Lower lobe of right lung (tissue), 2 donors: ENCODE results near the gene POLR3F. TPM values are rescaled to one million over a fixed set of nuclear protein-coding genes. Genes with fewer than 3 reads are reported as not detected.

Experiments used
- ATAC-seq, 2 donors: fragments of 200-7000 bp; cut with Tn5 transposase; one replicate each; pipeline ENCODE4 v1.9.1; 2020 to 2022; ENCODE audit warnings: mild to moderate bottlenecking in 2 of 2, moderate library complexity in 2 of 2
- DNase-seq: peaks from one replicate; pipeline ENCODE4 v3.0.0-alpha.2; 2020
- H3K27ac ChIP-seq: fragments of 200-600 bp; one replicate; pipeline ENCODE4 v1.8.0; 2022
- H3K27me3 ChIP-seq: fragments of 200-600 bp; one replicate; pipeline ENCODE4 v1.8.0; 2022; ENCODE audit warnings: low read depth
- H3K36me3 ChIP-seq: fragments of 200-600 bp; one replicate; pipeline ENCODE4 v1.8.0; 2022; ENCODE audit warnings: mild to moderate bottlenecking
- H3K4me1 ChIP-seq: fragments of 200-600 bp; one replicate; pipeline ENCODE4 v1.8.0; 2022
- H3K4me3 ChIP-seq: fragments of 200-600 bp; one replicate; pipeline ENCODE4 v1.8.0; 2022; ENCODE audit warnings: mild to moderate bottlenecking
- H3K9me3 ChIP-seq: fragments of 200-600 bp; one replicate; pipeline ENCODE4 v1.8.0; 2022
- CTCF ChIP-seq: fragments of 200-600 bp; IDR thresholded peaks from one replicate; pipeline ENCODE4 v1.8.0; 2022; ENCODE audit warnings: antibody characterized with exemption, mild to moderate bottlenecking
- intact Hi-C: fragments of 100-400 bp; cut with DNase I; formaldehyde crosslinking; loops from one replicate; pipeline ENCODE4 v1.11.0; 2022
- total RNA-seq: library from RNA; stranded (reverse); fragmentation: NEBNext Ultra II Directional; extraction: Animal tissue kit (Norgen Biotek cat#: 25700); gene quantifications from one replicate; pipeline ENCODE4 v1.2.1, GENCODE V29; 2021
- donor health status: DM: no; HTN: yes; CAD: no; lungs with severe emphysema.

Gene POLR3F
- total RNA-seq, 1 donor from 2014 or later: 6.6 TPM

GRCh38 chr20:18430172-18430826, 36.9 kb upstream of the POLR3F start:
- intact Hi-C loops: no loop called here
- H3K36me3 ChIP-seq: no peaks in the 10 kb centered on the region

GRCh38 chr20:18431206-18431605, 36.0 kb upstream of the POLR3F start:
- Histone ChIP-seq H3K9me3 (no peaks in the 10 kb centered on the region), H3K36me3 (no peaks in the 10 kb centered on the region), H3K27ac (no peak overlapping the region), H3K4me3 (no peak overlapping the region), H3K27me3 (no peaks in the 10 kb centered on the region), H3K4me1 (peaks cover 8% of the 10 kb centered on the region)
- TF ChIP-seq CTCF: no peak
- ATAC-seq (no peak), DNase-seq (no peak)
- intact Hi-C loops: no loop called here

More at GRCh38 chr20:18430172-18430826, 36.9 kb upstream of the POLR3F start:
- no peaks in the 10 kb centered on the region for H3K9me3 ChIP-seq
- H3K27me3 ChIP-seq: no peaks in the 10 kb centered on the region
- ATAC-seq (no peak), DNase-seq (no peak)
- TF ChIP-seq CTCF: no peak
- peaks cover 8% of the 10 kb centered on the region for H3K4me1 ChIP-seq
- H3K4me3 ChIP-seq: no peak overlapping the region
- no peak overlapping the region for H3K27ac ChIP-seq

GRCh38 chr20:18436847-18437246, 30.3 kb upstream of the POLR3F start:
- Histone ChIP-seq H3K27ac (no peak overlapping the region), H3K9me3 (no peaks in the 10 kb centered on the region), H3K36me3 (no peaks in the 10 kb centered on the region), H3K4me1 (no peaks in the 10 kb centered on the region), H3K27me3 (no peaks in the 10 kb centered on the region), H3K4me3 (no peak overlapping the region)
- intact Hi-C loops: no loop called here
- DNase-seq: no peak
- no peak for ATAC-seq
- TF ChIP-seq CTCF: no peak

- ATAC-seq (no peak), DNase-seq (no peak)
- no peak for TF ChIP-seq CTCF
- Histone ChIP-seq H3K4me1 (peaks cover 8% of the 10 kb centered on the region), H3K9me3 (no peaks in the 10 kb centered on the region), H3K27me3 (no peaks in the 10 kb centered on the region), H3K27ac (no peak overlapping the region), H3K36me3 (no peaks in the 10 kb centered on the region), H3K4me3 (no peak overlapping the region)
- intact Hi-C loops: no loop called here
Measured at GRCh38 chr20:18440403-18440802, 26.8 kb upstream of the POLR3F start.

GRCh38 chr20:18443886-18444285, 23.3 kb upstream of the POLR3F start:
- Histone ChIP-seq H3K4me3 (no peak overlapping the region), H3K27ac (no peak overlapping the region), H3K36me3 (no peaks in the 10 kb centered on the region), H3K27me3 (no peaks in the 10 kb centered on the region), H3K9me3 (no peaks in the 10 kb centered on the region), H3K4me1 (peaks cover 8% of the 10 kb centered on the region)
- ATAC-seq (no peak), DNase-seq (no peak)
- intact Hi-C loops: no loop called here
- TF ChIP-seq CTCF: no peak
